Measurements from ENCODE around the gene ENC1. TPM values are rescaled to one million over a fixed set of nuclear protein-coding genes. Genes with fewer than 3 reads are reported as not detected.

The ENC1 gene
- total RNA-seq, 1 donor from 2014 or later, result 71.7 TPM

GRCh38 chr5:74664551-74664950 is 24.0 kb upstream of the ENC1 start:
- peaks cover 3% of the 10 kb centered on the region for H3K27me3 Mint-ChIP-seq
- no peaks in the 10 kb centered on the region for H3K36me3 Mint-ChIP-seq (ENCODE audit: insufficient read depth)
- H3K4me1 Mint-ChIP-seq (ENCODE audit: low read depth), result peaks cover 7% of the 10 kb centered on the region
- no peak for DNase-seq (ENCODE audit: low spot score, unreplicated experiment)
- no peaks in the 10 kb centered on the region for H3K9me3 Mint-ChIP-seq (ENCODE audit: low read depth)
- H3K27ac Mint-ChIP-seq, result no peak overlapping the region
- H3K4me3 Mint-ChIP-seq (ENCODE audit: low read depth), result no peak overlapping the region
- no peak for TF ChIP-seq CTCF (IDR thresholded peaks at IDR 0.05; ENCODE audit: unreplicated experiment)

GRCh38 chr5:74660873-74661272 is 20.3 kb upstream of the ENC1 start:
- Mint-ChIP-seq H3K4me3 (ENCODE audit: low read depth) (no peak overlapping the region), H3K9me3 (ENCODE audit: low read depth) (no peaks in the 10 kb centered on the region), H3K27me3 (peaks cover 3% of the 10 kb centered on the region), H3K4me1 (ENCODE audit: low read depth) (peaks cover 8% of the 10 kb centered on the region), H3K36me3 (ENCODE audit: insufficient read depth) (no peaks in the 10 kb centered on the region), H3K27ac (no peak overlapping the region)
- no peak for DNase-seq (ENCODE audit: low spot score, unreplicated experiment)
- no peak for TF ChIP-seq CTCF (IDR thresholded peaks at IDR 0.05; ENCODE audit: unreplicated experiment)

- Mint-ChIP-seq H3K9me3 (ENCODE audit: low read depth) (no peaks in the 10 kb centered on the region), H3K36me3 (ENCODE audit: insufficient read depth) (no peaks in the 10 kb centered on the region), H3K27me3 (peaks cover 3% of the 10 kb centered on the region), H3K4me3 (ENCODE audit: low read depth) (no peak overlapping the region), H3K27ac (no peak overlapping the region), H3K4me1 (ENCODE audit: low read depth) (peaks cover 8% of the 10 kb centered on the region)
- DNase-seq (ENCODE audit: low spot score, unreplicated experiment), result no peak
- no peak for TF ChIP-seq CTCF (IDR thresholded peaks at IDR 0.05; ENCODE audit: unreplicated experiment)
Observed at GRCh38 chr5:74660140-74660539, 19.6 kb upstream of the ENC1 start.

GRCh38 chr5:74659172-74659571 is 18.6 kb upstream of the ENC1 start:
- no peak for DNase-seq (ENCODE audit: low spot score, unreplicated experiment)
- no peak for TF ChIP-seq CTCF (IDR thresholded peaks at IDR 0.05; ENCODE audit: unreplicated experiment)
- Mint-ChIP-seq H3K4me3 (ENCODE audit: low read depth) (no peak overlapping the region), H3K27me3 (peaks cover 6% of the 10 kb centered on the region), H3K4me1 (ENCODE audit: low read depth) (peaks cover 8% of the 10 kb centered on the region), H3K27ac (no peak overlapping the region), H3K9me3 (ENCODE audit: low read depth) (no peaks in the 10 kb centered on the region), H3K36me3 (ENCODE audit: insufficient read depth) (no peaks in the 10 kb centered on the region)

- H3K27me3 Mint-ChIP-seq, result peaks cover 6% of the 10 kb centered on the region
Observed at GRCh38 chr5:74657165-74657564, 16.6 kb upstream of the ENC1 start.

More at GRCh38 chr5:74657165-74657564, 16.6 kb upstream of the ENC1 start:
- Mint-ChIP-seq H3K36me3 (ENCODE audit: insufficient read depth) (no peaks in the 10 kb centered on the region), H3K4me1 (ENCODE audit: low read depth) (peaks cover 17% of the 10 kb centered on the region), H3K4me3 (ENCODE audit: low read depth) (no peak overlapping the region), H3K9me3 (ENCODE audit: low read depth) (no peaks in the 10 kb centered on the region), H3K27ac (no peak overlapping the region)
- no peak for DNase-seq (ENCODE audit: low spot score, unreplicated experiment)
- no peak for TF ChIP-seq CTCF (IDR thresholded peaks at IDR 0.05; ENCODE audit: unreplicated experiment)
